NCI-H1930 (cell line): ENCODE results near the gene DNMBP.
"Not testable (repeated sequence)": the region's sequence is repeated elsewhere in the genome, so short reads cannot be mapped to it uniquely, and the experiment has no call there.

ENCODE experiments used
- DNase-seq, 2 experiments: peaks; one replicate each; lab custom pipeline; 2025; lab: John Stamatoyannopoulos, UW

Gene DNMBP

GRCh38 chr10:99913831-99914235 lies 95.9 kb downstream of the DNMBP start:
- no peak for DNase-seq

GRCh38 chr10:99912041-99912440 lies 97.7 kb downstream of the DNMBP start:
- DNase-seq: no peak

- no peak for DNase-seq
These were observed 101.2 kb downstream of the DNMBP start for GRCh38 chr10:99908512-99908911.

GRCh38 chr10:99906470-99906869 lies 103.3 kb downstream of the DNMBP start:
- no peak for DNase-seq

GRCh38 chr10:99905971-99906370 lies 103.8 kb downstream of the DNMBP start:
- no peak for DNase-seq

- DNase-seq: no peak
These were observed 113.9 kb downstream of the DNMBP start for GRCh38 chr10:99895867-99896266.

- not testable (repeated sequence) for DNase-seq
These were observed 114.7 kb downstream of the DNMBP start for GRCh38 chr10:99895066-99895465.

GRCh38 chr10:99894613-99895012 lies 115.1 kb downstream of the DNMBP start:
- DNase-seq: no peak

GRCh38 chr10:99888622-99889021 lies 121.1 kb downstream of the DNMBP start:
- DNase-seq: no peak

- no peak for DNase-seq
These were observed 126.2 kb downstream of the DNMBP start for GRCh38 chr10:99883523-99883922.

- no peak for DNase-seq
These were observed 128.4 kb downstream of the DNMBP start for GRCh38 chr10:99881371-99881770.

- DNase-seq: no peak
These were observed 129.5 kb downstream of the DNMBP start for GRCh38 chr10:99880080-99880835.

GRCh38 chr10:99875473-99875872 lies 134.3 kb downstream of the DNMBP start:
- no peak for DNase-seq

GRCh38 chr10:99874341-99875085 lies 135.2 kb downstream of the DNMBP start:
- DNase-seq: no peak

GRCh38 chr10:99873846-99874245 lies 135.9 kb downstream of the DNMBP start:
- DNase-seq: no peak

GRCh38 chr10:99872367-99873162 lies 137.2 kb downstream of the DNMBP start:
- no peak for DNase-seq

GRCh38 chr10:99870123-99870730 lies 139.5 kb downstream of the DNMBP start:
- no peak for DNase-seq

GRCh38 chr10:99869581-99870122 lies 140.1 kb downstream of the DNMBP start:
- DNase-seq: no peak

GRCh38 chr10:99867250-99867649 lies 142.5 kb downstream of the DNMBP start:
- DNase-seq: not testable (repeated sequence)

- DNase-seq: not testable (repeated sequence)
These were observed 146.1 kb downstream of the DNMBP start for GRCh38 chr10:99863535-99864240.

GRCh38 chr10:99860466-99860865 lies 149.3 kb downstream of the DNMBP start:
- DNase-seq: no peak
